HTERT RPE-1 (cell line): Measurements from ENCODE around the gene TEAD1.

Experiments used
- in situ Hi-C: fragments of 300-500 bp; cut with MboI; formaldehyde crosslinking; loops from 4 replicates; pipeline ENCODE4 v1.14.3; 2020; ENCODE audit warnings: low sequenced_read_pairs

Gene TEAD1

DNA sequence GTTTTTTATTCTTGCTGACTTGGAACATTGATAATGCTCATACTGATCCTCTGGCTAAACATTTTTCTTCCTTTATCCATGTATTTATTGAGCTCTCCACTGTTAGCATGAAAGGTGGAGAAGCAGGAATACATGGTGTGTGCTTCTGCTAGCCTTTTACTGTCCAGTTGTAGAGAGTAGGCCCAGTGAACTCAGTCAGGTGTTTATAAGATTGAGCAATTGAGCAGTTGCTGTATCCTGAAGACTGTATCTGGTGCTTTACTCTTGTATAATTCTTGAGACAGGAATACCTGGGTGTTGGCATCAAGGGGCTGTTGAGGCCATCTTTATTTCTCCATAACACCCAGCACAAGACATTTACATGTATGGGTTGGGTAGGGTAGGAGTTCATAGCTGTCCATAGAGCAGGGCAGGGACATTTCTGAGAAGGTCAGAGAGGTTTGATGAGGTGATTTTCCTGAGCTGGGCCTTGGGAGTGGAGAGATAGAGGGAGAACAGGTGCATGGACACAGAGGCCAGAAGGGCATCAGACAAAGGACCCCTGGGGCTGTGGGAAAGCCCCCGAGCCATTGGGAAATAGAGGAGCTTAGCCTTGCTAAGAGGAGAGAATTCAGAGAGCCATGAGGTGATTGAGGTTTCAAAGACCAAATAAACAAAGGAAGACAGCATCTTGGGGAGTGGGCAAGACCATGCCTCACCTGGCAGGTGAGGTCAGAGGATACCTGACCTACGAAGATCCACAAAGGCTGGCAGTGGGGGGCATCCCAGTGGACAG is 155.5 kb downstream of the TEAD1 start:
- in situ Hi-C loops, result no loop called here

DNA sequence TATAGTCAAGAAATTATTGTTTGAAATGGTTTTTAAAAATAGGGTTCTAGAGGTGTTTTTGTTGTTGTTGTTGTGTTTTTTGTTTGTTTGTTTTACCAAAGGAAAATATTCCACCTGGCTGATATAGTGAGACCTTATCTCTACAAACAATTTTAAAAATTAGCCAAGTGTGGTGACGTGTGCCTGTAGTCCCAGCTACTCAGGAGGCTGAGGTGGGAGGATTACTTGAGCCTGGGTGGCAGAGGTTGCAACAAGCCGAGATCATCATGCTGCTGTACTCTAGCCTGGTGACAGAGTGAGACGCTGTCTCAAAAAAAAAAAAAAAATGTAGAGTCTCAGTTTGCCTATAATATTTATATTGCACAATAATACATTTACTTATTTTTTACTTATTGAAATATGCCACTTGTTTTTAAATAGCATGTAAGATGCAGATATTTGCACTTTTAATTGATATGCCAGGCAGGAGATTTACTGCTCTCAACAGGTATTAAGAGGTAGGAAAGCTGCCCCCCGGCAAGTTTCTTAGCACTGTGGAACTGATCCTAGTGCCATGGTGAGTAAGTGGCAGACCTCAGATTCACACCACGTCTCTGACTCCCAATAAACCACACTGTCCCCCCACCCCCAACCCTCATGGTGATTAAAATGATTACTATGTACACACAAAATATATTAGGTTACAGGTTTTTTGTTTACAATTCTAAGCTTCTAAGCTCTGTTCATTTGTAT is 157.4 kb downstream of the TEAD1 start:
- in situ Hi-C loops, result no loop called here

DNA sequence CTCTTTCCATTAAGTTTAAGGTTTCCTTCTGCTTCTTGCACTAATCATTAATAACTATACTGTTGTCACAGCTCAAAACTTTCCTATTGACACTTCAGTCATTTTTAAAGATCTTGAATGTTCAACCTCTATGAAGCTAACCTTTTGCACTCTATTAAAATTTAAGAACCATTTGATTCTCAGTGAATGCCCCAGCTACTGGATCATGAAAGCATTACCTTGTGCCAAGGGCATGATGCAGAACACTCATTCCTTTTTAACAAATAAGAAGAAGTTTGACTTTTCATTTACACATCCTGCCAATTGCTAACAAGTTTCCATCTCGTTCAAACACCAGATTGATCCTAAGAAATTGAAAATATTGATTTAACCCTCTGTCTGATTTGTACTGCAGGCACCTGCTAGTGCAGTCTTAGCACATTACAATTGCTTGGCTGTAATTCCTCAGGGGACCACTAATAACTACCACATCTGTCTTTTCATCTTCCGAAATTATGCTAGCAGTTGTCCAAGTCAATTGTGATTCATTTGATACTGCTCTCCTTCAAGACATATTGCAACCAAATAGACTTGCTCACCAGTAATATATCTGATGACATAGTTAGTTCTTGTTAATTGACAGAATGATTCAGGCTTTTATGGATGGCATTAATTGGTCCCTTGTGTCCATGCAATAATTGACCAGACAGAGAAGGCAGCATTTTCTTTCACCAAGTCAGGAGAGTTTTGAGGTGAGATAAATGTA is 158.4 kb downstream of the TEAD1 start:
- in situ Hi-C loops, result no loop called here

- in situ Hi-C loops, result no loop called here
These were observed 159.9 kb downstream of the TEAD1 start for GRCh38 chr11:12834166-12834565.

GRCh38 chr11:12834630-12835029 is 160.4 kb downstream of the TEAD1 start:
- in situ Hi-C loops, result no loop called here

DNA sequence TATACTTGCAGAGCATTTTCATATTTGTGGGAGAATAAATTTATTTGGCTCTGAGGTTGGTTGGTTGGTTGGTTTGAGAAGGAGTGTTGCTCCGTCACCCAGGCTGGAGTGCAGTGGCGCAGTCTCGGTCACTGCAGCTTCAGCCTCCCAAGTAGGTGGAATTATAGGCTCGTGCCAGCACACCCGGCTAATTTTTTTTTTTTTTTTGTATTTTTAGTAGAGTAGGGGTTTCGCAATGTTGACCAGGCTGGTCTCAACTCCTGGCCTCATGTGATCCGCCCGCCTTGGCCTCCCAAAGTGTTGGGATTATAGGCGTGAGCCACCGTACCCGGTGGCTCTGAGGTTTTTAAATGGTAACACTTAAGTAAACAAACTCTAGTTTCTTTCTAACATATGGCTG is 161.1 kb downstream of the TEAD1 start:
- in situ Hi-C loops, result no loop called here

- in situ Hi-C loops, result no loop called here
These were observed 164.4 kb downstream of the TEAD1 start for GRCh38 chr11:12838463-12839123.

DNA sequence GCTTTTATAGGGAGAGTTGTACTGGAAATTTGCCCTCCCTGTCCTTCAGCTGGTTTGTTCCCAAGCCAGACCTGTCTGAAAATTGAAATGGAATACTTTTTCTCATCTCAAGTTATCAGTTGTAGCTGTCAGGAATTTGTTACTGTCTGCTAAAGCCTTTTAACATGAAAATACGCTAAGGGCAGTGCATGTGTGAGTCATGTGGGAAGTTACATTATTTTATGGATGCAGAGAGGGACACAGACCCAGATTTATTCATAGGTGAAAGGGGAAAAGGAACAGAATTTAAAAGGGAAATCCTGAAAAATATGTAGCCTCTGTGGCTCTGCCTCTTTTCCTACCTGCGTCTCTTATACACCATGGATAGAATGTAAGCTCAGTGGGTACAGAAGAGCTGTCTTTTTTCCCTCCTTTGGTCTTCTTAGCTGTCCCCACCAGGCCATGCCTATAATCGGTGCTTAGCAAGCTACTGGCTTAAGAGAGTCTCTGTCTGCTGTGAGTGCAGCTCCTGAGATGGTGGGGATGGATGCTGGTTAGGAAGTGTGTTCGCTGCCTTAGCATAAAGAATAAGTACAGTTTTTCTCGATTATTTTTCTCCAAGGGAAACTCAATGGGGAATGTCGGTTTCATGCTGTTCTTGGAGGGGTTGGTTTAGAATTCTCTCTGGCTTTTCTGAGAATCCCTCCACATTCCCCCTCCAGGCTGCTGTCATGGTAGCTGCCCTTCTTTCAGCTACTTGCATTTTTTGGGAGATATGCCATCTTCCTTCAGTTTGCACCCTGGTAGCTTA is 166.8 kb downstream of the TEAD1 start:
- in situ Hi-C loops, result no loop called here

DNA sequence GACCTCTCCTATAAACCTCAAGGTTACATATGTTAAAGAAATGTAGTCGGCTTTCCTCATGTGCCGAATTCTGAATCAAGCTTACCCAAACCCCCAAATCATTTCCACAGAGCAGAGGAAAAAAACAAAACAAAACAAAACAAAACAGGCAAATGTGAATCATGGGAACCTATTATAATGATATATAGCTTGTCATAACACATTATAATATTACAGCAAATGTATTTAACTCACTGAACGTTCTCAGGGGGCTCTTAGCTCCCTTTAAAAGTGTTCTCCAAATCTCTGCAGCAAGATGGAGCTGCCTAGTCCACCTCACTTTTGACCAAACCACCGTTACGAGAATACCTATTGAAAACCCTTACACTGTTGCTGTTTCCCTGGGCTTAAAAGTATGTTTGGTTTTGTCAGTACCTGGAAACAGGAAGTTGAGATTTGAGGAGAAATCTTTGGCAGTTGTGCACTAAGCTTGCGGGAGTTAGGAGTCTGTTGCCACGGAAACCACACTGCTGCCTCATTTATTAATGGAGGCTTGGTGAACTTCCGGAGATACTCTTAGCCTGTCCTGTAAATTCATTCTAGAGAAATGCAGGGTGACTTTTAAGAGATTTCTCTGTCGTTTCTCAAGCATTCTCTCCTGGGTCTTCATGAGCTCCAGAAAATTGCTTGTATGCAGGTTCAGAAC is 167.9 kb downstream of the TEAD1 start:
- in situ Hi-C loops, result no loop called here

DNA sequence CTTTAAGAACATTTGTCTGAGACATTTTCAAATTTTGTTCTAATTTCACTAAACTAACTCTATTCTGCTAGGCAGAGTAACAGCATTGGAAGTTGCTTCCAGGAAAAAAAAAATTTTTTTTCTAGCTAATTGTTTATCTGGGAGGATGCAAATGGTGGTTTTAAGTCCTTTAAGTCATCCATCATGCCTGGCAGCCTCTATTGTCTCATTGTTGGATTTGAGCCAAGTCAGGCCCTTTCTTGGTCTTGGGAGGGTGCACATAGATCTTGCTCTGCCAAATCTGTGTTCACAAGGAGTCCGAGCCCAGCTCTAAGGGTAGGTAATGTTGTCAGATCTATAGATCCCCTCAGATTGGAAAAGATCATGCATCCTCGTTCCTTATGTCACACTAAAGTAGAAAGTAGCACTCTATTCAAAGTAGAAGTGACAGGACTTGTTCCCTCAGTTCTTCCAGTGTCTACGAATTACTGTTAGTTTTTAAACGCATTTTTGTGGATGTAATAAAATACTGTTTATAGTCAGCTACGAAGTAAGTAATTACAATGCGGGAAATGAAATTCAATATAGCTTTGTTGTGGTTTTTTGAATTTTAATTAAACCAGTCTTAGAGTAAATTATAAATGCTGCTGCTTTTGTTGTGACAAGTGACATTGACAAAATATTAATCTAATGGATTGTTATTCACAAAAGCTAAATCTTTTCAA is 168.9 kb downstream of the TEAD1 start:
- in situ Hi-C loops, result no loop called here

DNA sequence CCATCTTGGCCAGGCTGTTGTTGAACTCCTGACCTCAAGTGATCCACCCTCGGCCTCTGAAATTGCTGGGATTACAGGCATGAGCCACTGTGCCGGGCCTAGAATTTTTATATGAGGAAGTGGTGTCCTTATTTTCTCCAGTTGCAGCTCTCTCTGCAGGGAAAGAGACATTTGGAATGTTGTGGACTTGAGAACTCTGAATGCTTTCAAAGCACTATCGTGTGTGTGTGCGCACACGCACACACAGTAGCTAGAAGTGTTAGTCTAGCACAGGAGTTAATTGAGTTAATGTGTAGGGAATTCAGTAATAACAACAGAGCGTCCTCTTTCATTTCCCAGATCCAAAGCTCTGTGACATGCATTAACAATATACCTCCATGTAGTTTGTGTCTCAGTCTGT is 170.9 kb downstream of the TEAD1 start:
- in situ Hi-C loops, result no loop called here

DNA sequence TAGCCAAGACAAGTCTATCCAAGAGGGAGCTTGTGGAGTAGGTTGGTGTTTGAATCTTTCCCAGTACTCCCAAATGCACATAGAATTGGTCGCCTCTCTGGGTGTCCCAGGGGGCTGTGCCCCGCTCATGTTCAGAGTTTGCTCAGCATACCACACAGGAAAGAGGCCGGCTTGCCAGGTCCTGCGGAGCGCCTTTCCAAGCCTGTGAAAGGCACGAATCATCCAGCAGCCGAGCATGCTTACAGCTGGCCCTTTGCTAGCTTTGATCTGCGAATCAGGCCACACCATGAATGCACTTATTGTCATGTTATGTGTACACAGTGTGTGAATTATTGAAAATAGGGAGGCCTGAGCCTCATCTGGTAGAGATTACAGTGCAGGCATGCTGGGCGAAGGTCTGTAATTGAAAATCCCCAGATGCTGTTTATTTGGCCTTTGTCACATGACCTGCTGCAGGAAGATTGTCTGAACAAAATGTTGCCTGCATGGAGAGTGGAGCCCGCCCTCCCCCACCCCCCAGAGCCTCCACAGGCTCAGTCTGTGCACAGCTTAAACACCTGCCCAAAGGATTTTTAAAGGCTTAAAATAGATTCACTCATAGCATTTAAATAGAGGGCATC is 171.6 kb downstream of the TEAD1 start:
- in situ Hi-C loops, result no loop called here

- in situ Hi-C loops, result no loop called here
These were observed 172.8 kb downstream of the TEAD1 start for GRCh38 chr11:12846786-12847615.

DNA sequence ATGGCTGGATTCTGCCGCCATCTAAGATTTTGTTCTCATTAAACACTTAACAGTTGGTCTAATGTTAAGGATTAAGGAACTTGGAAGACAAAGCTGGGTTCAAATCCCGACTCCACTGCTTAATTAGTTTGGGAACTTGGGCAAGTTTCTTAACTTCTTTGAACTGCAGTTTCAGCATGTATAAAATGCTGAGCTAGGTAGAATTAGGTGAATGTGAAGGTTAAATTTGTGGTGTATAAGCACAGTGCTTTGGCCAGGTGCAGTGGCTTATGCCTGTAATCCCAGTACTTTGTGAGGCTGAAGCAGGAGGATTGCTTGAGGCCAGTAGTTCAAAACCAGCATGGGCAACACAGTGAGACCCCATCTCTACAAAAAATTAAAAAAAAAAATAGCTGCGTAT is 174.2 kb downstream of the TEAD1 start:
- in situ Hi-C loops, result no loop called here

DNA sequence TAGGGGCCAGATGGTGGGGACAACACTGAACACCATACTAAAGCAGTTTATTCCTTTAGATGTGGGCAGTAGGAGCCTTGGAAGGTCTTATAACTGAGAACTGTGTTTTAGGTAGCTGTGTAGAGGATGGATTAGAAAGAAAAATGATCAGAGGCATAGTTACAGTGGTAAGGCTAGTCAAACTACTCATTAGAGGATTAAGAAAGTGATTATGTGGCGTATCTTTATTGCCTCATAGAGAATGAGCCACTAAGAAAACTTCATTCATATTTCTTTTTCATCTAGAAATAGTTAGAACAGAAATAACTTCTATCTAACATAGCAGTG is 179.1 kb downstream of the TEAD1 start:
- in situ Hi-C loops, result no loop called here

DNA sequence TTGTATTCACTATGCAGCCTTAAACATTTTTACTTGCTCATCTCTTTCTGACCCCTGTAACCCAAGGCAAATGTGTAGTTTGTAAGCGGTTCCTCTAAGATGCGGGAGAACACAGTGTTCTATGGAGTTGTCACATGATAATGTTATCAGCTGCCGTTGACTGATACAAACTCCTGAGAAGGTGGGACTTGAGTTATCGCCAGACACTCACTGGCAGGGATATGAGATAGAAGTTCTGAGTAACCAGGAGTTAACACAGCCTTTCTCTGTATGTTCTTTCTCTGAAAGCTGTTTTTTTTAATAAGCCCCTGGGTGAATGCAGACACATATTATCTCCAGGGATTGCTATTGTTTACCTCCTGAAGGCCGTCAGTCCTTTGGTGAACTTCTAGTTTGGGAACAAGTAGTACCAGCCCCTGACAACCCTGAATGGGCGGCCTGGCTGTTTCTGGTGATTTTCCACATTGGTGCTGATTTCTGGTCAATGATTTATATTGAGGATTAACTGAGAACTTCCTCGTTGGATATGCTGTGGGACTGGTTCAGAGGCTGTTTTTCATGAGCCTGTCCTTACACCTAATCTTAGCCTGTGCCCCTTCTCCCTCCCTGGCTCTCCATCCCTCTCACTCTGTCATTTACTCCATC is 179.6 kb downstream of the TEAD1 start:
- in situ Hi-C loops, result no loop called here

- in situ Hi-C loops, result no loop called here
These were observed 180.1 kb downstream of the TEAD1 start for GRCh38 chr11:12854297-12854661.

GRCh38 chr11:12854829-12855228 is 180.6 kb downstream of the TEAD1 start:
- in situ Hi-C loops, result no loop called here
